Cerebellar nuclear complex (tissue), 1 donor: ENCODE measurements around the gene RPL34.
"Not testable (repeated sequence)": the region's sequence is repeated elsewhere in the genome, so short reads cannot be mapped to it uniquely, and the experiment has no call there.

Experiments
- DNase-seq, 2 experiments: peaks; one replicate each; lab custom pipeline; 2025; lab: John Stamatoyannopoulos, UW

The RPL34 gene

DNA sequence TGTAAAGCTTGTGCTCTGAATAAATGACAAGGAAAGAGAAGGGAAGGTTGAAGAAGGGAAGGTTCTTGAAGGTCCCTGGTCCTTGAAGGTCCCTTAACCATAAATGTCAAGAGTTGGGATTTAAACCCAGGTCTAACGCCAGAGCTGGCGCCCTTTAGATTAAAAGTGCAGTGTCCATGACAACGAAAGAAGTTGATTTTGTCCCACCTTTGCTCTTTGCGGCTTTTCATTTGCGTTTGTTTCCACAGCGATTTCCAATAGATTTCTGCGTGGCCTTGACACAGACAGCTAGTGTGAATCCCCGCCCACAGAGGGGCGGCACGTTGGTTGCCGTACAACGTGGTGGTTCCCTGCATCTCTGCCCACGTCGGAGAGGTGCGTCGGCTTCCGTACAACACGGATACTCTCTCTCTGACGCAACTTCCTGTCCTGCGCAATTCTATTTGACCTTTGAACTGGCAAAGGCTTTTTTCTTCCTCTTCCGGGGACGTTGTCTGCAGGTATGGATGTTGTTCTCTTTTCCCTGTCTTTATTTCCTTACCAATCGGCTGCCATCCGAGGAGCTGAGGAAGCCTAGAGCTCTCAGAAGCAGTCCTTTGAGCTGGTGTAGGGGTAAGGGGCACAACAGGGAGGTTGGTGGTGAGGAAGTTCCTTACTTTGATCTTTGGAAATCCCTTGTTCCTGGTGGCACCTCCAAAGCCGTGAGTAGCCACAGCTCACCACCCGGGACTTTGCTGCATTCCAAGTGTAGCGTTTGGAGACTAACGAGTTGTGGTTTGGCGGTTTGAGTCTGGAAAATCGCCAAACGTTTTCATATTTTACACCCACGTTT is at the start of gene RPL34:
Gene RPL34, plus strand, starts transcription at position 476 of the 832 bp plus-strand sequence. CDS start 1,384 bp downstream, outside the sequence.
- peak; percentile 90 to 98 for DNase-seq

DNA sequence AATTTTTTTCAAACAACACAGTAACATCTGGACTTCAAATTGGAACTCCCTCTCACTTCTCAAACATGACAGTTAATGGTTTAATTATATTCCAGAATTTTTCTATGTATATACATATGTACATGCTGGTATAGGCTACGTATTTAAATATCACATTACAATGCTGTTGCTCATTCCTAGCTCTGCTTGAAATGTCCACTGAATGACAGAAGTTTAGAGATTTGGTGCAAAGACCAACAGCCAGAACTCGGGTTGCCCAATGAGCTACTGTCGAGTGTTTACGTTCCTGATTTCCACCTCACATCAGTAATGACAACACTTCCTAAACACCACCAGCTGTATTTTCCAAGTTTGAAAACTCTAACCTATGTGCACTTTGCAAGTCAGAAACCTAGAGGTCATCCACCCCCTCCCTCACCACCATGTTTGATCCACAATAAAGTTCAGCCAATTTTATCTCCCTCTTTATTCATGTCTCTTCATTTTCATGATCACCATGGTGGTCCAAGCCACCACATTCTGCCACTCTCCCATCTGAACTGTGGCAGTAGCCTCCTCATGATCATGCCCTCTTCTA is 49.3 kb upstream of the RPL34 start:
- no peak for DNase-seq

DNA sequence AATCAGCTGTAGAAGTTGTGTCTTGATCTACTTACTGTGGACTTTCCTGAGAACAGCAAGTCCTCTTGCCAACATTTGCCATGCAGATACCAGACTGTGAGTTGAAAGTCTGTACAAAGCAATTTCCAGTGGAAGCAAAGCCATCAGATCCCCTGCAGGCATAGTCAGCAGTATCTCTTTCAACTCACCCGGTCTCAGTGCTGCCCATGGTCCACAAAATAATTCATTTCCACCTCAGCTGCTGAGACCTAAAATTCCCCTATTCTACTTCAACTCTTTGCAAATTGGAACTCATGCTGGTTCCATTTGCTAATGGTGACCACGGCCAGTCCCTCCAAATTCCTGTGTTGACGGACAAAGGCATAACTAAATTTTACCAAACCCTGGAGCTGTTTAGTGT is 46.0 kb upstream of the RPL34 start:
- no peak for DNase-seq

- no peak for DNase-seq
Observed at GRCh38 chr4:108581083-108581482, 39.3 kb upstream of the RPL34 start.

GRCh38 chr4:108586778-108587177 is 33.6 kb upstream of the RPL34 start:
- no peak for DNase-seq

- no peak for DNase-seq
Observed at GRCh38 chr4:108588878-108589277, 31.5 kb upstream of the RPL34 start.

DNA sequence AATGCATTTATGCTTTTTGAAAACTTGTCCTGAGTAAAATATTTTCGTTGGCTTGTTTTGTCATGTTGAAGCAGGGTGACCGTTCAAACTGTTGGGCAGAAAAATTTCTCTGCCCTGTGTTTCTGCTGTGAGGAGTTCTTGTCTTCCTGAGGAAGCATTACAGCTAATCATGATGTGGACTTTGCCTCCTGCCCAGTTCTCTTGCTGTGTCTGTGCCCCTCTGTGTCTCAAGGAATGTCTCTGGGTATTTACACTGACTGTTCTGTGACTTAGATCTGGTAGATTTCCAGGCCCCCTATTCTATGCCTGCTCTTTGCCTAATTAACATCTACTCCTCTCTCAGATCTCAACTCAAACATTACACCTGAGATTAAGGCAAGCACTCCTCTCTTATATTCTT is 30.4 kb upstream of the RPL34 start:
- no peak for DNase-seq

- no peak for DNase-seq
Observed at GRCh38 chr4:108590776-108591175, 29.6 kb upstream of the RPL34 start.

- DNase-seq, result no peak
Observed at GRCh38 chr4:108592674-108592986, 27.7 kb upstream of the RPL34 start.

GRCh38 chr4:108594296-108594695 is 26.1 kb upstream of the RPL34 start:
- not testable (repeated sequence) for DNase-seq

DNA sequence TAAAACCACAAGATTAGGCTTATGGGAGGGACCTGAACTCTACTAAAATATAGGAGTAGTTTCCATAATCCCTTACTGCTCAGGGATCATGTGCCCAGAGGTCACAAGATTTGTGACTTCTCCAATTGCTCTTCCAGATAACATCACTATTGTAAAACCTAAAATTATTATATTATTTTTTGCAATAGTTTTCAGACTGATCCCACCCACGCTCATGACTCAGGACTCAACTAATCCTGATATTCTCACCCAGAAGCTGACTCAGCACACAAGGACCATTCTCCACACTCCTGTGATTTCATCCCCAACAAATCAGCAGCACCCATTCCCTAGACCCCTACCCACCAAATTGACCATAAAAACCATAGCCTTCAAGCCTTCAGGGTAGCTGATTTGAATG is 24.0 kb upstream of the RPL34 start:
- no peak for DNase-seq

GRCh38 chr4:108601106-108601505 is 19.3 kb upstream of the RPL34 start:
- DNase-seq, result no peak

GRCh38 chr4:108601532-108601931 is 18.8 kb upstream of the RPL34 start:
- no peak for DNase-seq

DNA sequence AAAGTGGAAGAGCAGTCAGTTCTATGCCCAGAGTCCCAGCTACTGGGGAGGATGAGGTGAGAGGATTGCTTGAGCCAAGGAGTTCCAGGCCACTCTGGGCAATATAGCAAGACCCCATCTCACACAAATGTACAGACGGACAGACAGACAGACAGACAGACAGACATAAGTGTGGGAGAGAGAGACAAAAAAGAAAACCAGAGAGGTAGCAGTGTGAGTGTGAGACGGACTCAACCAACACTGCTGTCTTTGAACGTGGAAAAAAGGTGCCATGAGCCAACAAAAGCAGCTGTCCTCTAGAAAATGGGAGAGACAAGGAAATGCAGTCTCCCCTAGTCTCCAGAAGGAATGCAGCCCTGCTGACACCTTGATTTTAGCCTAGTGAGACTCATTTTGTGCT is 18.2 kb upstream of the RPL34 start:
- DNase-seq, result no peak

DNA sequence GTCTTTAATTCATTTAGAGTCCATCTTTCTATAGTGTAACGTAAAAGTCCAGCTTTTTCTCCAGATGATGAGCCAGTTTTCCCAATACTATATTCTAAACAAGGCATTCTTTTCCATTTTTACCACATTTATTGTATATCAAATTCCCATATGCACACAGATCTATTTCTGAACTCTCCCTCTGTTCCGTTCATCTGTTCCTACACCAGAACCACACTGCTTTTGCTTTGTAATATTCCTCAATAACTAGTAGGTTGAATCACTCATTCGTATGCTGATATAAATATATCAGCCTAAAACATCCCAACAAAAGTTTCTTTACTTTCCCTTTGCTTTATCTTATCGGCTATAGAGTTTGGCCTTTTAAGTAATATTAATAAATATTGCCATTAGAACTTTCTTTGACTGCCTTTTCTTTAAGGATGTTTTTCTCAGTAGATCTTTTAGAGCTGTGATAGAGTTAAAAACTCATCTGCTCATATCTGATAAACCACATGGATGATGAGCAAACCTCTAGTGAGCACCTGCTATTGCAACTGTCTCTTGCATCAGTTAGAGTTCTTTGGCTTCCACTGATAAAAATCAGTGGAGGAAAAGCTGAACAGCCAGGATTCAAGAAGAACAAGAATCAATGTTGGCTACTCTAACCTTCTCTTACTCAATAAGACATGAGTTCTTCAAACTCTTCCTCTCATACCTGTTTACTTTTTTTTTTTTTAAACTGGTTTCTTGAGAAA is 13.1 kb upstream of the RPL34 start:
- no peak for DNase-seq

DNA sequence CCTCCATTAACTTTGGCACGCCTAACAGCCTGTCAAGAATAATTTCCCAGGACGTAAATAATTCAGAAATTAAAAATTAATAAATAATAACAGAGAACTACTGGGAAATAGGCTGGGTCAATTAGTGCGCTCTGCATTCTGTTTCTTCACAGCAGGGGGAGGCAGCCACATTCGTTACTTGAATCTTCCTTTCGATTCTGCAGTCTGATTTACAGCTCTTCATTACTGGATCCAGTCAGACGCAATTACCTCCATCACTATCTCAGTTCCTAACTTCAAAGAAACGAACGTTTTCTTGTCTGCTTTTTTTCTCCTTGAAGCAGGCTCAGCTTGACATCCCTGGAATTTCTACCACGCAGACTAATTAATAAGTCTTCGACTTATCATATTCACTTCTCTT is 9.0 kb upstream of the RPL34 start:
- no peak for DNase-seq

GRCh38 chr4:108612365-108612764 is 8.0 kb upstream of the RPL34 start:
- no peak for DNase-seq

- DNase-seq, result no peak
Observed at GRCh38 chr4:108619372-108620100, 840 bp upstream of the RPL34 start.

DNA sequence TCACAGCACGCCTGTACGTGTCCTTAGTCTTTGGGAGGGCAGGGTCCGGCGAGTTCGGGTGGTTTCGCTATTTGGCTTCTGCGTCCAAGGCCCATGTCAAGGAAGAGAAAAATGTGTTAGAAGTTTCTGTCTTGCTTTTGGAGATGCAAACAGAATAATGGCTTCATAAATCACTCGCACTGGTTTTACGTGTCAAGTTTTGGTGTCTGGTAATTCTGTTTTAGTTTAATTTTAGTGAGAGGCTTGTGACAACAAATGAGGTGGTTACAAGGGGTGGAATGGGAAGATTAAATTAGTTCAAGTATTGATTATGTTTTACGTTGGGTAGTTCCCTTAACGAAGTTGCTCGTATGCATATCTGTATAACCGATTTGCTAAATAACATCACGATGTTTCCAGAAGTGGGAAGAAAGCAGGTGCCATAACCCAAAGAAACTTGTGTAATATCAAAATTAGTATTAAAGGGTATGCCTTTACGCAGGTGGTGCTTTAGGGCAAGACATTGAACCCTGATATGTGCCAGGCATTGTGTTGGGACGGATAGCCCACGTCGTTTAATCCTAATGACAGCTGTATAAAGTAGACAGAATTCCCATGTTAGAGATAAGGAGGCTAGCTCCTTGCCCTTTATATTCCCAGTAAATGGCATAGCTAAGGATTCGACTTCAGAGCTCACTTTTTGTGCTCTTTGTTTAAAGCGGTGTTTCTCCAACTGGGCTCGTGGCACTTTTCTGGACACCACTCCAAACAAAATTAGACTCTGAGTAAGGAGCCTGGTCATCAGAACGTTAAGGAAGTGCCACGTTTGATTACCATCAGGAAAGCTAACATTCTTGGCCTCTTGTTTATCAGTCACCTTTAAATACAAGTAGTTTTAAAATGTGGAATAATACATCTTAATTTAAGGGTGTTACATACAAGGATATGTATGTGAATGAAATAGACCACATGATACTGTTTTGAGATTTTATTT is 843 bp downstream of the RPL34 start:
- no peak for DNase-seq

GRCh38 chr4:108622022-108622421 is 1.6 kb downstream of the RPL34 start:
- no peak for DNase-seq

DNA sequence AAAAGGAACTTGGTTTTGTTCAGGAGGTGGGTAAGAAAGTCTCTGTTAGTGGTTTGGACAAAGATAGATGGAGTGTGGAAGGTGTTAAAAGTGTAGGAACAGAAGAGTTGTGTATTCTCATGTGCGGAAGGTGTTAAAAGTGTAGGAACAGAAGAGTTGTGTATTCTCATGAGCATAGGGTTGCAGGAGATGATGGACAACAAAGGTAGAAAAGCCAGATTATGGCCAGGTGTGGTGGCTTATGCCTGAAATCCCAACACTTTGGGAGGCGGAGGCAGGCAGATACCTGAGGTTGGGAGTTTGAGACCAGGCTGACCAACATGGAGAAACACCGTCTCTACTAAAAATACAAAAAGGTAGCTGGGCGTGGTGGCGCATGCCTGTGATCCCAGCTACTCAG is 2.5 kb downstream of the RPL34 start:
- no peak for DNase-seq
